Heart left ventricle (tissue), 16 donors: ENCODE results near the gene GTF2IRD1. TPM values are rescaled to one million over a fixed set of nuclear protein-coding genes. Genes with fewer than 3 reads are reported as not detected.
A peak's percentile ranks its signal among the peaks of the same experiment; 100 is the strongest.
"Not testable (repeated sequence)": the region's sequence is repeated elsewhere in the genome, so short reads cannot be mapped to it uniquely, and the experiment has no call there.

Source experiments
- ATAC-seq, 4 donors: fragments of 200-7000 bp; cut with Tn5 transposase; one replicate each; pipeline ENCODE4 v1.9.1; 2020 to 2022; ENCODE audit warnings: moderate library complexity in 4 of 4, mild to moderate bottlenecking in 3 of 4, moderate number of reproducible peaks in 1 of 4
- DNase-seq, 5 donors: peaks; one replicate each; pipeline ENCODE4 v3.0.0-alpha.2; 2020
- H3K27ac ChIP-seq, 12 donors: fragments of 200-600 bp; sonication (generic) in 4 of 12; one replicate each; pipeline versions ENCODE4 v1.5.0 to v1.8.0; 2016 to 2022; ENCODE audit warnings: mild to moderate bottlenecking in 2 of 12
- H3K27me3 ChIP-seq, 9 donors: fragments of 200-600 bp; sonication (generic) in 2 of 9; one replicate each; pipeline versions ENCODE4 v1.5.1 to v1.8.0; 2016 to 2022; ENCODE audit warnings: mild to moderate bottlenecking in 3 of 9
- H3K36me3 ChIP-seq, 9 donors: fragments of 200-600 bp; sonication (generic) in 2 of 9; one replicate each; pipeline versions ENCODE4 v1.5.0 to v1.8.0; 2018 to 2022; ENCODE audit warnings: mild to moderate bottlenecking in 2 of 9
- H3K4me1 ChIP-seq, 12 donors: fragments of 200-600 bp; sonication (generic) in 4 of 12; one replicate each; pipeline versions ENCODE4 v1.5.0 to v1.8.0; 2016 to 2022; ENCODE audit warnings: mild to moderate bottlenecking in 3 of 12
- H3K4me3 ChIP-seq, 12 donors: fragments of 200-600 bp; sonication (generic) in 4 of 12; one replicate each; pipeline versions ENCODE4 v1.5.0 to v1.8.0; 2017 to 2022; ENCODE audit warnings: mild to moderate bottlenecking in 9 of 12, moderate library complexity in 4 of 12
- H3K9me3 ChIP-seq, 12 donors: fragments of 200-600 bp; sonication (generic) in 4 of 12; one replicate each; pipeline versions ENCODE4 v1.5.0 to v1.8.0; 2016 to 2022; ENCODE audit warnings: mild to moderate bottlenecking in 1 of 12
- CTCF ChIP-seq, 12 donors: fragments of 200-600 bp; sonication (generic) in 4 of 12; IDR thresholded peaks; one replicate each; pipeline versions ENCODE4 v1.5.0 to v1.8.0; 2018 to 2022; ENCODE audit warnings: antibody characterized with exemption in 12 of 12, mild to moderate bottlenecking in 5 of 12
- POLR2A ChIP-seq, 2 donors: fragments of 450-650 bp; IDR thresholded peaks; one replicate each; pipeline ENCODE4 v1.6.1; 2017; ENCODE audit warnings: antibody characterized with exemption in 2 of 2, mild to moderate bottlenecking in 2 of 2, moderate library complexity in 2 of 2
- WGBS, 4 donors: extraction: QIAGEN DNeasy Blood & Tissue Kit in 2 of 4; methylation state at CpG; one replicate each; pipeline versions ENCODE4 v1.1.5 to v1.1.7; 2013 to 2018; 5-methylcytosine and 5-hydroxymethylcytosine counted together
- intact Hi-C, 10 donors: fragments of 100-400 bp; cut with DNase I; formaldehyde crosslinking; loops; one replicate each; pipeline versions ENCODE4 v1.11.1 to v1.14.2; 2022
- polyA plus RNA-seq, 2 donors: library from polyadenylated mRNA; stranded (reverse); fragments of 200-250 nt; gene quantifications; one replicate each; pipeline ENCODE4 v1.2.3, GENCODE V29; 2013
- total RNA-seq, 9 donors: library from RNA; depleted of rRNA in 2 of 9; stranded (reverse); fragments of >200 nt in 2 of 9; fragmentation: NEBNext Ultra II Directional in 3 of 9; extraction: Animal tissue kit (Norgen Biotek cat#: 25700) in 3 of 9; gene quantifications; one replicate each; pipeline versions ENCODE4 v1.1.0 to v1.2.4, GENCODE V29; 2016 to 2023
- donor health status: ischemic (EF 13 %, LVEDD 7.1; RV severe dilation, severe dysfunction).
- donor health status: healthy with polysubstance abuse.
- donor health status: DM: no; HTN: yes; CAD: no.
- donor health status: DM: no; HTN: no; CAD: no.
- donor health status: ischemic (EF 25% LVEDD 6.9; RV normal size, moderate dysfunction).
- donor health status: ischemic (EF 25% LVEDD 5.7; RV mildly dilated, moderate dysfunction).
- donor health status: healthy.
- donor health status: DM: yes; HTN: yes; CAD: no.
- donor health status: ischemic (EF 35%, LVEDD 5.7; RV mildly dilated, moderate dysfunction).
- donor health status: nonischemic (EF 11% LVEDD 7.7; RV severe dilation, severe dysfunction).
- donor health status: DM: yes; HTN: yes; CAD: no.
- donor health status: PGD.
- donor health status: ischemic (EF 29% LVEDD 5.4; RV normal size, mild dysfunction).
- donor health status: nonischemic (EF 23%, LVEDD 6.1; RV moderate dilation, normal function).

The GTF2IRD1 gene
- total and polyA plus RNA-seq, 11 donors, result 10.0 to 40.4 (median 15.6) TPM

- WGBS, 4 donors, result 51 to 76% (median 65%) methylated on average over 13 of the region's 13 CpGs; no CpG with 5 or more reads in 1 of the 4 donors
- intact Hi-C loops, result loop anchor here in 3 of 10 donors (2.0 to 10.0 kb wide), 5 partner anchors 33 to 81 kb away; partner anchors contain the start of gene GTF2IRD1 (in 1 of the 3)
- no peaks in the 10 kb centered on the region for H3K27me3 ChIP-seq
- H3K4me3 ChIP-seq, result no peak overlapping the region
- no peaks in the 10 kb centered on the region for H3K9me3 ChIP-seq
- peaks cover 0 to 23% (median 8%) of the 10 kb centered on the region in 9 donors for H3K36me3 ChIP-seq
- ATAC-seq, result peak; percentile 10 to 38 (median 28)
- TF ChIP-seq POLR2A (IDR thresholded peaks at IDR 0.05) (no peak), CTCF (IDR thresholded peaks at IDR 0.05) (no peak)
- H3K27ac ChIP-seq, result peak overlapping the region in 11 of 12 donors; percentile 38 to 90 (median 68)
- H3K4me1 ChIP-seq, result peaks cover 0 to 19% (median 6%) of the 10 kb centered on the region in 12 donors
- peak in 2 of 5 donors; percentile 39 to 48 for DNase-seq
Observed at GRCh38 chr7:74535951-74536356, 82.2 kb downstream of the GTF2IRD1 start.

- not testable (repeated sequence) for ATAC-seq, H3K4me3 ChIP-seq, DNase-seq, H3K27me3 ChIP-seq, H3K4me1 ChIP-seq
- 90 to 95% (median 93%) methylated on average over 5 of the region's 5 CpGs for WGBS, 4 donors
- peaks cover 0 to 31% (median 12%) of the 10 kb centered on the region in 9 donors for H3K36me3 ChIP-seq
- peak overlapping the region in 6 of 12 donors; percentile 30 to 62 (median 48) for H3K27ac ChIP-seq
- H3K9me3 ChIP-seq, result peaks cover 0 to 10% (median 4%) of the 10 kb centered on the region in 12 donors
- intact Hi-C loops, result loop anchor here in 1 of 10 donors (10.0 kb wide), 1 partner anchor 87 kb away; the partner anchor contains the start of gene GTF2IRD1
Observed at GRCh38 chr7:74541937-74542336, 88.2 kb downstream of the GTF2IRD1 start.

- intact Hi-C loops, result loop anchor here in 1 of 10 donors (10.0 kb wide), 1 partner anchor 88 kb away; the partner anchor contains the start of gene GTF2IRD1
- 64 to 81% (median 71%) methylated on average over 9 of the region's 9 CpGs for WGBS, 4 donors
- DNase-seq, result peak; percentile 48 to 82 (median 76)
- H3K36me3 ChIP-seq, result peaks cover 0 to 34% (median 16%) of the 10 kb centered on the region in 9 donors
- peak overlapping the region in 5 of 12 donors; percentile 30 to 62 (median 53) for H3K27ac ChIP-seq
- ATAC-seq, result peak; percentile 69 to 83 (median 76)
- no peak overlapping the region for H3K4me3 ChIP-seq
- peaks cover 0 to 10% (median 4%) of the 10 kb centered on the region in 12 donors for H3K9me3 ChIP-seq
- H3K4me1 ChIP-seq, result peaks cover 0 to 6% (median 0%) of the 10 kb centered on the region in 12 donors
- H3K27me3 ChIP-seq, result no peaks in the 10 kb centered on the region
- TF ChIP-seq POLR2A (IDR thresholded peaks at IDR 0.05) (no peak), CTCF (IDR thresholded peaks at IDR 0.05) (no peak)
Observed at GRCh38 chr7:74542558-74543117, 88.9 kb downstream of the GTF2IRD1 start.

GRCh38 chr7:74544706-74545469, 91.2 kb downstream of the GTF2IRD1 start:
- peaks cover 0 to 10% (median 4%) of the 10 kb centered on the region in 12 donors for H3K9me3 ChIP-seq
- intact Hi-C loops, result loop anchor here in 2 of 10 donors (5.0 to 10.0 kb wide), 2 partner anchors 53 to 90 kb away; partner anchors contain the start of gene GTF2IRD1 (in 1 of the 2)
- WGBS, 4 donors, result 73 to 85% (median 81%) methylated on average over 12 of the region's 12 CpGs
- ATAC-seq (no peak), DNase-seq (no peak)
- H3K4me3 ChIP-seq, result no peak overlapping the region
- peaks cover 0 to 6% (median 0%) of the 10 kb centered on the region in 12 donors for H3K4me1 ChIP-seq
- no peak overlapping the region for H3K27ac ChIP-seq
- no peaks in the 10 kb centered on the region for H3K27me3 ChIP-seq
- TF ChIP-seq POLR2A (IDR thresholded peaks at IDR 0.05) (no peak), CTCF (IDR thresholded peaks at IDR 0.05) (peak in 8 of 12 donors; percentile 11 to 42 (median 24))
- peaks cover 0 to 26% (median 11%) of the 10 kb centered on the region in 9 donors for H3K36me3 ChIP-seq
